Left lung (tissue), 10 donors: ENCODE results near the gene FEZF1. TPM values are rescaled to one million over a fixed set of nuclear protein-coding genes. Genes with fewer than 3 reads are reported as not detected.

Source experiments
- ATAC-seq: fragments of 200-7000 bp; cut with Tn5 transposase; one replicate; pipeline ENCODE4 v1.9.1; 2020; ENCODE audit warnings: moderate library complexity
- DNase-seq, 4 donors: peaks; one replicate each; pipeline ENCODE4 v3.0.0-alpha.2; 2013 to 2020
- H3K27ac ChIP-seq, 2 donors: fragments of 200-600 bp; sonication (generic) in 1 of 2; one replicate each; pipeline versions ENCODE4 v1.5.0 to v1.8.0; 2020 to 2021
- H3K27me3 ChIP-seq, 2 donors: fragments of 200-600 bp; sonication (generic) in 1 of 2; one replicate each; pipeline versions ENCODE4 v1.5.0 to v1.8.0; 2020 to 2021
- H3K36me3 ChIP-seq, 2 donors: fragments of 200-600 bp; sonication (generic) in 1 of 2; one replicate each; pipeline versions ENCODE4 v1.5.0 to v1.8.0; 2020 to 2021
- H3K4me1 ChIP-seq, 2 donors: fragments of 200-600 bp; one replicate each; pipeline ENCODE4 v1.8.0; 2021
- H3K4me3 ChIP-seq, 2 donors: fragments of 200-600 bp; sonication (generic) in 1 of 2; one replicate each; pipeline versions ENCODE4 v1.5.0 to v1.8.0; 2020 to 2021; ENCODE audit warnings: mild to moderate bottlenecking in 1 of 2
- H3K9me3 ChIP-seq, 2 donors: fragments of 200-600 bp; sonication (generic) in 1 of 2; one replicate each; pipeline versions ENCODE4 v1.5.0 to v1.8.0; 2020 to 2021
- CTCF ChIP-seq, 2 donors: fragments of 200-600 bp; sonication (generic) in 1 of 2; IDR thresholded peaks; one replicate each; pipeline versions ENCODE4 v1.5.0 to v1.8.0; 2021; ENCODE audit warnings: antibody characterized with exemption in 2 of 2
- intact Hi-C, 2 donors: fragments of 100-400 bp; cut with DNase I; formaldehyde crosslinking; loops; one replicate each; pipeline versions ENCODE4 v1.11.2 to v1.14.2; 2022
- polyA plus RNA-seq, 6 donors: library from polyadenylated mRNA; unstranded; fragments of 120-200 nt; gene quantifications; one replicate each; pipeline ENCODE4 v1.2.1, GENCODE V29; 2013; ENCODE audit not compliant: insufficient read length in 6 of 6
- total RNA-seq, 2 donors: library from RNA; stranded (reverse); fragmentation: NEBNext Ultra II Directional; extraction: Animal tissue kit (Norgen Biotek cat#: 25700); gene quantifications; one replicate each; pipeline ENCODE4 v1.2.1, GENCODE V29; 2021
- donor health status: DM: no; HTN: yes; CAD: no.
- donor health status: DM: no; HTN: no; CAD: no.

Gene FEZF1
- total and polyA plus RNA-seq, 8 donors: not detected

- DNase-seq (no peak), ATAC-seq (no peak)
- peaks cover 98 to 100% of the 10 kb centered on the region in 2 donors for H3K27me3 ChIP-seq
- no peaks in the 10 kb centered on the region for H3K36me3 ChIP-seq
- H3K9me3 ChIP-seq: no peaks in the 10 kb centered on the region
- H3K4me3 ChIP-seq: no peak overlapping the region
- TF ChIP-seq CTCF (IDR thresholded peaks at IDR 0.05): no peak
- H3K27ac ChIP-seq: no peak overlapping the region
- peaks cover 0 to 26% of the 10 kb centered on the region in 2 donors for H3K4me1 ChIP-seq
- intact Hi-C loops: no loop called here
Observed at GRCh38 chr7:122307228-122307621, 2.7 kb upstream of the FEZF1 start.

- no peak for DNase-seq
- peaks cover 0 to 26% of the 10 kb centered on the region in 2 donors for H3K4me1 ChIP-seq
- intact Hi-C loops: no loop called here
- H3K36me3 ChIP-seq: no peaks in the 10 kb centered on the region
- ATAC-seq: no peak
- H3K27me3 ChIP-seq: peaks cover 98 to 100% of the 10 kb centered on the region in 2 donors
- H3K27ac ChIP-seq: no peak overlapping the region
- H3K9me3 ChIP-seq: no peaks in the 10 kb centered on the region
- H3K4me3 ChIP-seq: no peak overlapping the region
- TF ChIP-seq CTCF (IDR thresholded peaks at IDR 0.05): no peak
Observed at GRCh38 chr7:122306320-122307227, 2.0 kb upstream of the FEZF1 start.

- Histone ChIP-seq H3K36me3 (no peaks in the 10 kb centered on the region), H3K9me3 (no peaks in the 10 kb centered on the region), H3K4me1 (peaks cover 0 to 24% of the 10 kb centered on the region in 2 donors), H3K27ac (no peak overlapping the region), H3K4me3 (no peak overlapping the region), H3K27me3 (peaks cover 98 to 100% of the 10 kb centered on the region in 2 donors)
- ATAC-seq (peak; percentile 50), DNase-seq (no peak)
- no peak for TF ChIP-seq CTCF (IDR thresholded peaks at IDR 0.05)
- intact Hi-C loops: no loop called here
Observed at GRCh38 chr7:122305475-122306319, 1.1 kb upstream of the FEZF1 start.

GRCh38 chr7:122304996-122305421 is 459 bp upstream of the FEZF1 start:
- no peak overlapping the region for H3K27ac ChIP-seq
- intact Hi-C loops: no loop called here
- H3K9me3 ChIP-seq: no peaks in the 10 kb centered on the region
- ATAC-seq (peak; percentile 8), DNase-seq (no peak)
- H3K36me3 ChIP-seq: no peaks in the 10 kb centered on the region
- peaks cover 98 to 100% of the 10 kb centered on the region in 2 donors for H3K27me3 ChIP-seq
- TF ChIP-seq CTCF (IDR thresholded peaks at IDR 0.05): no peak
- H3K4me1 ChIP-seq: peaks cover under 1 to 17% of the 10 kb centered on the region in 2 donors
- H3K4me3 ChIP-seq: peak overlapping the region in 1 of 2 donors; percentile 0
